Measurements from ENCODE around the gene CEP162.
"Not testable (repeated sequence)": the region's sequence is repeated elsewhere in the genome, so short reads cannot be mapped to it uniquely, and the experiment has no call there.

CEP162 gene

DNA sequence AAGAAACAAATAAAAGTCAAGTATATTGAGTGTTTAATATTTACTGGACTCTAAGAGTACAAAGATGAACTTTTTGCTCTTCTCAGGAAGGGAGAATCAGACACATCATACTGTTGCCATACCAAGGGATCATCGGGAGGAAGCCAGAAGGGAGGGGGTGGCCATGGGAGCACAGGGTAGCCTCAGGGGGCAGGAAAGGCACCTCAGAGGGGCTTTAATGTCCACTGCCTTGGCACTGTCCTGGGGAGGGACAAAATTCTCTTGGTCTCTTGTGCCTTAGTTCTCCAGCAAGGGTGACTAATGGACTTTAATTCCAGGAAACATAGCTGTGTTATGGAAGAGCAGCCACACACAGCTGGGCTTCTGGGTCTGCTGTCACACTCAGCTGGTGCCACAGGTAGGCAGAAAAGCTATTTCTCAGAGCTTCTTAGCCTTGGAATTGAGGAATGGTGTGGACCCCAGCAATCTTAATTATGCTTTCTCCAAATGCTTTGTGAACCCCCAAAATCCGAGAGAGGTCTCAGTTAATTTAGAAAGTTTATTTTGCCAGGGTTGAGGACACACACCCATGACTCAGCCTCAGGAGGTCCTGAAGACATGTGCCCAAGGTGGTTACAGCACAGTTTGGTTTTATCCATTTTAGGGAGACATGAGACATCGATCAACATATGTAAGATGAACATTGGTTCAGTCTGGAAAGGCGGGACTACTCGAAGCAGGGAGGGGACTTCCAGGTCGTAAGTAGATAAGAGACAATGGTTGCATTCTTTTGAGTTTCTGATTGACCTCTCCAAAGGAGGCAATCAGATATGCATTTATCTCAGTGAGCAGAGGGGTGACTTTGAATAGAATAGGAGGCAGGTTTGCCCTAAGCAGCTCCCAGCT lies 140.7 kb downstream of the CEP162 start:
- no peak for DNase-seq (ENCODE audit: low read depth in 2 of 2)

DNA sequence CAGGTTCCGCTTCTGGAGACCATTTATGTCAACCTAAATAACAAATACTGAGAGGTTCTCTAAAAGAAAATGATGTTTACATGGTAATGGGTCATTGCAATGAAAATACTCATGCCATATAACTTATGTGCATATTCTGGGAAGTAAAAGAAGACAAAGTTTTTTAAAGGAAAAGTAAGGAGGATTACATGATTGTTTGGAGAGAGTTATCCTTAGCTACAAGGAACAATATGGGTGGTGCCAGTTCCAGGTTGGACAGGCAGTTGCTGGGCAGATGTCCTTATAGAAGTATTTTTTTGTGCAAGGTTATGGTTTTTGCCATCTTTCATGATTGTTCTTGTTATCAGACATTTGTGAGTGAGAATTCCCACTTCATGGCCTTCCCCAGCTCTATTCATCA lies 141.4 kb downstream of the CEP162 start:
- no peak for DNase-seq (ENCODE audit: low read depth in 2 of 2)

DNA sequence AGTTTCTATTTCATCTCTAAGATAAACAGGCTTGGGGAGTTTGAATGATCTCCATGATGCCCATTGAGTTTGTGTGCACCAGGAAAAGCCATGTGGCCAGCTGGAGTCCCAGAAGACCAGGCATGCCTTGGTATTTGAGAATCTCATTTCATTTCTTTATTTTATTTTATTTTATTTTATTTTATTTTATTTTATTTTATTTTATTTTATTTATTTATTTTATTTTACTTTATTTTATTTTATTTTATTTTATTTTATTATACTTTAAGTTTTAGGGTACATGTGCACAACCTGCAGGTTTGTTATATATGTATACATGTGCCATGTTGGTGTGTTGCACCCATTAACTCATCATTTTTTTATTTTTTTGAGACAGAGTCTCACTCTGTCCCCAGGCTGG lies 142.7 kb downstream of the CEP162 start:
- not testable (repeated sequence) for DNase-seq (ENCODE audit: low read depth in 2 of 2)

DNA sequence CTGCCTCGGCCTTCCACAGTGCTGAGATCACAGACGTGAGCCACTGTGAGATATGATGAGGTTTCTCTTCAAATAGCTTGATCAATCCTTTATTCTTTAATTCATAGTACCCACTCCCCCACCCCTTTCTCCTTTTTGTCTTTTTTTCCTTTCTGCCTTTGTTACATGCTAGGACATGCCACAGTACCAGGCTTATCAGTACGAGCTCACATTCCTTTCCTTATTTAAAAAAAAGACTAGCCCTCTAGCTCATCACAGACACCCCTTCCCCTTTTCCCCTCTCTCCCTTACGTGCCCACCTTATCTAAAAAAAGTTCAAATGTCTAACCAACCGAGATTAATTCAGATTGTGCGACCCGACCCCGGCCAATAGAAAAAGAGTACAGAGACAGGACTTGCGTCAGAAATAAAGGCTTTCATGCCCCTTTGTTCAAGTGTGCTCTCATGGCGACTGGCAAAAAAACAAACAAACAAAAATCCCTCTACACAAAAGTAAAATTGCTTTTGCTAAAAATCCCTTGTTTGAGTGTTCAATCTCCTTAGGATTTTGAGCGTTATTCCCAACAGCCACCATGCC lies 144.7 kb downstream of the CEP162 start:
- DNase-seq (ENCODE audit: low read depth in 2 of 2), result no peak

DNA sequence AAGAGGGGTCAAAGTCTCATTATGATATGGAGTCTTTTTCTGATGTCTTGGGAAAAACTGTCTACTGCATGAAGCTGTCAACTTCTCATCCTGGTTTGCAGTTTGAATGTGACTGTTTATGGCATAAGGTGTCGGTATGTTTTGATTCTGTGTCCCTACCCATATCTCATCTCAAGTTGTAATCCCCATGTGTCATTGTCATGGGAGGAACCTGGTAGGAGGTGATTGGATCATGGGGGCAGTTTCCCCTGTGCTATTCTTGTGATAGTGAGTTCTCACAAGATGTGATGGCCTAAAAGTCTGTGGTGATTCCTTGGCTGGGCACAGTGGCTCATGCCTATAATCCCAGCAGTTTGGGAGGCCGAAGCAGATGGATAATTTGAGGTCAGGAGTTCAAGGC lies 146.2 kb downstream of the CEP162 start:
- no peak for DNase-seq (ENCODE audit: low read depth in 2 of 2)

DNA sequence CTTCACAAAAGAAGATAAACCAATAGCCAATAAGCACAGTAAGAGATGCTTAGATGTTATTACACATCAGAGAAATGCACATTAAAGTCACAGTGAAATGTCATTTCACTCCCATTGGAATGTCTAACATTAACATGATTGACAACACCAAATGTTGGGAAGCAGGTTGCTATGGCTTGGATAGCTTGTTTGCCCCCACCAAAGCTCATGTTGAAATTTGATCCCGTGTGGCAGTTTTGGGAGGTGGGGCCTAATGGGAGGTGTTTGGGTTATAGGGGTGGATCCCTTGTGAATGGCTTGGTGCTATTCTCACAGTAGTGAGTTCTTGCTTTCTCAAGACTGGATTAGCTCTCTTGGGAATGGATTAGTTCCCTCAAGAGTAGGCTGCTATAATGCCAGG lies 149.1 kb downstream of the CEP162 start:
- DNase-seq (ENCODE audit: low read depth in 2 of 2), result no peak

DNA sequence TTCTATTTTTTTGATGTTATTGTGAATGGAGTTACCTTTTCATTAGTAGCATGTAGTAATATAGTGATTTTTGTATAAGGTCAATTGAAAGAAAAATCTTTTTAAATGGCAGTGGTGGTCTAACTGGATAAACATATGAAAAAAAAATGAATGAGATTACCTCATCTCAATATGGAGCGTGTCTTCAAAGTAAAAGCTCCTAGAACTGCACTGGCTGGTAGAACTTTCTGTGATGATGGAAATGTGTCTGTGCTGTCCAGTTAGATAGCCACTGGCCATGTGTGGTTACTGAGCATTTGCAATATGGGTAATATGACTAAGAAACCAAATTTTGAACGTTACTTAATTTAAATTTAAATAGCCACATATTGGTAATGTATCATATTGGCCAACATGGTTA lies 149.8 kb downstream of the CEP162 start:
- no peak for DNase-seq (ENCODE audit: low read depth in 2 of 2)

DNA sequence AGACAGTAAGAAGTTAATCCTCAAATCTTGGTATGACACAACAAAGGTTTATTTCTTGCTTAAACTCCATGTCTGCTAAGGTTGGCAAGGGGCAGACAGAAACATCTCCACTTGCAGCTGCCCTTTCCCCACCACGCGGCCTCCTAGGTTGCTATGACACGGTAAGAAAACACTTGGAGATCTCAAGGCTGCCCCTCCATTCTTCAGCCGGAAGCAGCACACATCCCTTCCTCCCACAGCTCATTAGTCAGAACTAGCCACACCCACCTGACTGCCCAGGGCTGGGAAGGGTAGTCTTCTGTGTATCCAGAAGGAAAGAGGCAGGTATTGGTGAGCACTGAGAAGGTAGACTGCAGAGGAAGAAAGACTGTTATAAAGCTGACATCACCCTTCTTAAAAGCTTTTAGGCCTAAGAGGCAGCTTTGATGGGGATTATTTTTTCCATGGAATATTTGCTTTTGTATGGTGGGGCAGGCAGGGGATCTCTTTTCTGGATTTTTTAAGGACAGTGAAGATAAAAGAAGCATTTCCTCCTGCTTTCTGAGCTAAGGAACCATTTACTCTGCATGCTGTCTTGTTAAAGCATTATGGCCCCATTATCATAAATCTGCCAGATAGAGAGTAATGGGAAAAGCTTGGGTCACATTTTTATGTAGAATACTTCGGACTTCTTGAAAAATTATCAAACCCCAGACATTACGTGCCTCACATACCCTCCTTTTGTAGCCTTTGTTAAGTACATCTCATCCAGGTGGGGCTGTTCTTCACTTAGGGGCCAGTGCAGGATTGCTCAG lies 152.3 kb downstream of the CEP162 start:
- DNase-seq (ENCODE audit: low read depth in 2 of 2), result no peak
